Esophagus squamous epithelium (tissue), 5 donors: ENCODE measurements around the gene GRK5. TPM values are rescaled to one million over a fixed set of nuclear protein-coding genes. Genes with fewer than 3 reads are reported as not detected.
A peak's percentile ranks its signal among the peaks of the same experiment; 100 is the strongest.

Source experiments
- DNase-seq: peaks from one replicate; lab custom pipeline; 2025; lab: John Stamatoyannopoulos, UW
- H3K27ac ChIP-seq, 4 donors: fragments of 200-600 bp; sonication (generic); one replicate each; pipeline ENCODE4 v1.5.1; 2016 to 2019; ENCODE audit warnings: mild to moderate bottlenecking in 1 of 4
- H3K27me3 ChIP-seq, 4 donors: fragments of 200-600 bp; sonication (generic); 1 replicate in 3 of 4; 2 replicates in 1 of 4; pipeline versions ENCODE4 v1.5.1 to v1.6.0; 2017 to 2021; ENCODE audit warnings: antibody characterized with exemption in 1 of 4
- H3K36me3 ChIP-seq, 3 donors: fragments of 200-600 bp; sonication (generic); one replicate each; pipeline ENCODE4 v1.5.1; 2016 to 2019
- H3K4me1 ChIP-seq, 3 donors: fragments of 200-600 bp; sonication (generic); one replicate each; pipeline ENCODE4 v1.5.1; 2017 to 2019
- H3K4me3 ChIP-seq, 4 donors: fragments of 200-600 bp; sonication (generic); 1 replicate in 3 of 4; 2 replicates in 1 of 4; pipeline ENCODE4 v1.5.1; 2016 to 2019; ENCODE audit warnings: mild to moderate bottlenecking in 2 of 4, moderate library complexity in 1 of 4
- H3K9me3 ChIP-seq, 3 donors: fragments of 200-600 bp; sonication (generic); one replicate each; pipeline ENCODE4 v1.5.1; 2016 to 2019
- POLR2A ChIP-seq, 4 donors: fragments of 450-650 bp; IDR thresholded peaks; one replicate each; pipeline ENCODE4 v1.6.1; 2017; ENCODE audit warnings: antibody characterized with exemption in 4 of 4, mild to moderate bottlenecking in 4 of 4, moderate library complexity in 3 of 4
- whole genome bisulfite sequencing, 2 donors: methylation state at CpG; one replicate each; pipeline ENCODE4 v1.1.5; 2018; 5-methylcytosine and 5-hydroxymethylcytosine counted together
- intact Hi-C: fragments of 100-400 bp; cut with DNase I; formaldehyde crosslinking; loops from one replicate; pipeline ENCODE4 v1.15.0; 2022
- total RNA-seq, 4 donors: library from RNA; depleted of rRNA; stranded (reverse); fragments of >200 nt; gene quantifications; one replicate each; pipeline ENCODE4 v1.1.0, GENCODE V29; 2016
- TF ChIP-seq, protein P1 (sequence below), 6 experiments: fragments of 450-650 bp in 4 of 6; fragments of 200-600 bp in 2 of 6; sonication (generic) in 2 of 6; IDR thresholded peaks; one replicate each; pipeline ENCODE4 v1.5.1; 2016 to 2019; ENCODE audit warnings: antibody characterized with exemption in 6 of 6, mild to moderate bottlenecking in 4 of 6, moderate library complexity in 4 of 6
- donor health status: DM: yes; HTN: yes; CAD: no.

GRK5 gene
- total RNA-seq, 4 donors from 2014 or later: 2.4 to 18.9 (median 6.3) TPM

DNA sequence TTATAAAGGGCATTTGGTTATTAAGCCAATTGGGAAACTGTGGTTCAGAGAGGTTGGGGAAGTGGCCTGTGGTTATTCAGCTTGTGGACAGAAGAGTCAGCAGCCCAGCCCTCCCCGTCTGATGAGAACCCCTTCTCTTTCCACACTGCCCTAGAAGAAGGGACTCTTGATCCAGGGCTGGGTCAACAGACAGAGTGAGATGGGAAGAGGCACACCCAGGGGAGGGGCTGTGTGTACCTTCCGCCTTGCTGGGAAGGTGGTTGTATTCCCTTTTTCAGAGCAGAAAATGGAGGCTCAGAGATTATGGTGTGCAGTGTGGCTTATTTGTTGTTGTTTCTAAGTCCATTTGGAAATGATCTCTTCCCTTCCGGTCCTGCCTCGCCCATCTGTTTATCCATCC is 103.4 kb downstream of the GRK5 start:
- Histone ChIP-seq H3K4me3 (no peak overlapping the region), H3K36me3 (no peaks in the 10 kb centered on the region), H3K27me3 (no peaks in the 10 kb centered on the region), H3K9me3 (no peaks in the 10 kb centered on the region), H3K4me1 (peaks cover 26 to 79% (median 53%) of the 10 kb centered on the region in 3 donors), H3K27ac (peak overlapping the region in 1 of 4 donors; percentile 53)
- intact Hi-C loops: no loop called here
- 73 to 88% methylated on average over 4 of the region's 4 CpGs for WGBS, 2 donors
- DNase-seq: no peak
- no peak for TF ChIP-seq POLR2A (IDR thresholded peaks at IDR 0.05)
- TF ChIP-seq, protein P1, sequence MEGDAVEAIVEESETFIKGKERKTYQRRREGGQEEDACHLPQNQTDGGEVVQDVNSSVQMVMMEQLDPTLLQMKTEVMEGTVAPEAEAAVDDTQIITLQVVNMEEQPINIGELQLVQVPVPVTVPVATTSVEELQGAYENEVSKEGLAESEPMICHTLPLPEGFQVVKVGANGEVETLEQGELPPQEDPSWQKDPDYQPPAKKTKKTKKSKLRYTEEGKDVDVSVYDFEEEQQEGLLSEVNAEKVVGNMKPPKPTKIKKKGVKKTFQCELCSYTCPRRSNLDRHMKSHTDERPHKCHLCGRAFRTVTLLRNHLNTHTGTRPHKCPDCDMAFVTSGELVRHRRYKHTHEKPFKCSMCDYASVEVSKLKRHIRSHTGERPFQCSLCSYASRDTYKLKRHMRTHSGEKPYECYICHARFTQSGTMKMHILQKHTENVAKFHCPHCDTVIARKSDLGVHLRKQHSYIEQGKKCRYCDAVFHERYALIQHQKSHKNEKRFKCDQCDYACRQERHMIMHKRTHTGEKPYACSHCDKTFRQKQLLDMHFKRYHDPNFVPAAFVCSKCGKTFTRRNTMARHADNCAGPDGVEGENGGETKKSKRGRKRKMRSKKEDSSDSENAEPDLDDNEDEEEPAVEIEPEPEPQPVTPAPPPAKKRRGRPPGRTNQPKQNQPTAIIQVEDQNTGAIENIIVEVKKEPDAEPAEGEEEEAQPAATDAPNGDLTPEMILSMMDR (IDR thresholded peaks at IDR 0.05): no peak

DNA sequence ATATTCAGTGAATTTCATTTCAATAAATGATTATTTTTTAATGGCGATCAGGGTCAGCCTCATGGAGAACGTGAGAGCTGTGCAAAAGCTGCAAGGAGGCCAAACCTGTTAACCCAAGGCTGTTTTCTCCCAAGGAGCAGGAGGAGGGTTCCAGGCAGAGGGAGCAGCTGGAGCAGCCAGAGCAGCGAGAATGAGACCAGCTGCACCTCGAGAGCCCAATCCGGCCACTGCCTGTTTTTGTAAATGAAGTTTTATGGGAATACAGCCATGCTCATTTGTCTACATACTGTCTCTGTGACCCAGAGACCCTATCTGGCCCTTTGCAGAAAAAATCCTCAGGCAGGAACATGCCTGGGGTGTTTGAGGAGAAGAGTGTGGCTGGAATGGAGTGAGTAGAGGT is 104.9 kb downstream of the GRK5 start:
- no peaks in the 10 kb centered on the region for H3K9me3 ChIP-seq
- H3K4me3 ChIP-seq: no peak overlapping the region
- no peak for TF ChIP-seq POLR2A (IDR thresholded peaks at IDR 0.05)
- TF ChIP-seq, protein P1 (IDR thresholded peaks at IDR 0.05): no peak
- WGBS, 2 donors: 73 to 81% methylated on average over 2 to 5 of the region's 5 CpGs
- no peaks in the 10 kb centered on the region for H3K36me3 ChIP-seq
- intact Hi-C loops: no loop called here
- H3K4me1 ChIP-seq: peaks cover 25 to 79% (median 54%) of the 10 kb centered on the region in 3 donors
- H3K27me3 ChIP-seq: no peaks in the 10 kb centered on the region
- no peak for DNase-seq
- peak overlapping the region in 1 of 4 donors; percentile 87 for H3K27ac ChIP-seq

DNA sequence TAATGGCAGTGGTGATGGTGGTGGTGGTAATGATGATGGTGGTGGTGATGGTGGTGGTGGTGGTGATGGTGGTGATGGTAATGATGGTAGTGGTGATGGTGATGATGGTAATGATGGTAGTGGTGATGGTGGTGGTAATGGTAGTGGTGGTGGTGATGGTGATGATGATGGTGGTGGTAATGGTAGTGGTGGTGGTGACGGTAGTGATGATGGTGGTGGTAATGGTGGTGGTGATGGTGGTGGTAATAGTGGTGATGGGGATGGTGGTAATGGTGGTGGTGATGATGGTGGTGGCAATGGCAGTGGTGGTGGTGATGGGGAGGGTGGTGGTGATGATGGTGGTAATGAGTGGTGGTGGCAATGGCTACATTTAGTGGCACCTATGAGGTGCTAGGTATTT is 105.7 kb downstream of the GRK5 start:
- intact Hi-C loops: no loop called here
- peaks cover 31 to 79% (median 62%) of the 10 kb centered on the region in 3 donors for H3K4me1 ChIP-seq
- TF ChIP-seq, protein P1 (IDR thresholded peaks at IDR 0.05): no peak
- TF ChIP-seq POLR2A (IDR thresholded peaks at IDR 0.05): no peak
- no peaks in the 10 kb centered on the region for H3K36me3 ChIP-seq
- H3K9me3 ChIP-seq: no peaks in the 10 kb centered on the region
- H3K4me3 ChIP-seq: no peak overlapping the region
- no peaks in the 10 kb centered on the region for H3K27me3 ChIP-seq
- 0% methylated on average over 1 of the region's 1 CpG for WGBS, 2 donors
- DNase-seq: no peak
- H3K27ac ChIP-seq: peak overlapping the region in 1 of 4 donors; percentile 87

DNA sequence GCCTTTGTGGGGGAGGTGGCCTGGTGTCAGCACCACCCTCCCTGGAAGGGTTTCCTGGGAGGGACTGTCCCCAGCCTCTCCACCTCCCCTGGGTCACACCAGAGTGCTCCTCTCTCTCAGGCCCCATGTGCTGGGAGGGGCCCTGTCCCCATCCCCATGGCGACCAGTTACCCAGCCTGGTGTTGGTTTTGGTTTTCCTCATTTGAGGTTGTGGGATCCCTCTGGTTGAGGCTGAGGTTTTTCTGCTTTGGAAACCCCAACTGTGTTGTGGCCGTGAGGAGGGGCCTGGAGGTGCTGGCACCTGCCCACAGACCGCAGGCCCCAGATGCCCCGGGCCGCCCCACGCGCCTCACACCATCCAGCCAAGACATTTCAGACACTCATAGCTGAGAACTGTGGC is 106.3 kb downstream of the GRK5 start:
- intact Hi-C loops: no loop called here
- TF ChIP-seq, protein P1 (IDR thresholded peaks at IDR 0.05): no peak
- no peak for TF ChIP-seq POLR2A (IDR thresholded peaks at IDR 0.05)
- no peak overlapping the region for H3K4me3 ChIP-seq

DNA sequence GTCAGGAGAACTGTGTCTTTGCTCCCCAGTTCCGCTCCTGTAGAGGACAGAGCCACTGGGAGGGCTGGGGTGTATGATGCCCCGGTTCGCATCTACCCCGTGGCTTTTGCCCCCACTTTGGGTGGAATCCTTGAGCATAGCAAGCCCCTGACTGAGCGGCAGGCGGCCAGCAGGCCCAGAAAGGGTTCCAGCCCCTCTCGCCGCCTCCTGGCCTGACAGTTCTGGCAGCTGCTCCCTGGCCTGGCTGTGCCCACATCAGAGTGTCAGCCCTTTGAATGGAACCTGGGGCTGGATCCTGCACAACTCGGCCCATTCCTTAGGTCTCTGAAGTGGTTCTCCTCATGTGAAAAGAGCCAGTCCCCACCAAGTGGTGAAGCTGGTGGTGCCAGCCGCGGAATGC is 106.7 kb downstream of the GRK5 start:
- H3K4me1 ChIP-seq: peaks cover 37 to 80% (median 65%) of the 10 kb centered on the region in 3 donors
- TF ChIP-seq POLR2A (IDR thresholded peaks at IDR 0.05): no peak
- TF ChIP-seq, protein P1 (IDR thresholded peaks at IDR 0.05): no peak
- H3K27me3 ChIP-seq: no peaks in the 10 kb centered on the region
- WGBS, 2 donors: 80 to 87% methylated on average over 1 to 3 of the region's 11 CpGs
- peak overlapping the region in 3 of 4 donors; percentile 7 to 87 (median 85) for H3K27ac ChIP-seq
- intact Hi-C loops: no loop called here
- DNase-seq: no peak
- H3K9me3 ChIP-seq: no peaks in the 10 kb centered on the region
- H3K36me3 ChIP-seq: no peaks in the 10 kb centered on the region
- no peak overlapping the region for H3K4me3 ChIP-seq

More for the DNA sequence above, 106.3 kb downstream of the GRK5 start:
- H3K27ac ChIP-seq: peak overlapping the region in 3 of 4 donors; percentile 7 to 87 (median 85)
- no peaks in the 10 kb centered on the region for H3K9me3 ChIP-seq
- H3K27me3 ChIP-seq: no peaks in the 10 kb centered on the region
- no peaks in the 10 kb centered on the region for H3K36me3 ChIP-seq
- peaks cover 35 to 80% (median 65%) of the 10 kb centered on the region in 3 donors for H3K4me1 ChIP-seq
- 58 to 69% methylated on average over 6 to 7 of the region's 7 CpGs for WGBS, 2 donors
- no peak for DNase-seq
